GM18507 (cell line): Measurements from ENCODE around the gene DNAJC13.

ENCODE experiments used
- DNase-seq: peaks from one replicate; pipeline ENCODE4 v3.0.0; 2011; ENCODE audit warnings: low read depth; ENCODE audit not compliant: insufficient read length; ENCODE audit errors: extremely low spot score
- FAIRE-seq: peaks from 2 replicates; lab custom pipeline; 2011; peaks lifted over from hg19 to GRCh38; lab: Jason Lieb, UNC

Gene DNAJC13

GRCh38 chr3:132401255-132401654 is 16.0 kb upstream of the DNAJC13 start:
- FAIRE-seq: no peak

GRCh38 chr3:132404276-132404675 is 13.0 kb upstream of the DNAJC13 start:
- FAIRE-seq (no peak), DNase-seq (no peak)

More at GRCh38 chr3:132401255-132401654, 16.0 kb upstream of the DNAJC13 start:
- DNase-seq: no peak

DNA sequence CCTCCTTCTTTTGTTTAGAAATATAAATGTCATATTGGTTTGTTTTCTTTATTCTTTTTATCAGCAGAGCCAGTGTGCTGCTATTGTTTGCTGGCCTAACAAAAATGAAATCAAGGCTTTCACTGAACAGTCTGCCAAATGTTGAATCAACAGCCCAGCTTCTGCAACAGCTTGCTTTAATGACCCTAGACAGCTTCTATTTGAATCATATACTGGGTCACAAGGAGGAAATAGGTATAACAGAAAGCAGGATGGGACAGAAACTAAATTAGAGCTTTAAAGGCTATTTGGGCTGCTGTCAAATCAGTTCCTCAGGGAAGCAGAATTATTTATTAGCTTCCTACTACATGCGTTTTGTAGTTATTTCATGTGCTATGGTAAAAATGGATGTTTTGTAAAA is 12.1 kb upstream of the DNAJC13 start:
- no peak for DNase-seq
- FAIRE-seq: no peak

DNA sequence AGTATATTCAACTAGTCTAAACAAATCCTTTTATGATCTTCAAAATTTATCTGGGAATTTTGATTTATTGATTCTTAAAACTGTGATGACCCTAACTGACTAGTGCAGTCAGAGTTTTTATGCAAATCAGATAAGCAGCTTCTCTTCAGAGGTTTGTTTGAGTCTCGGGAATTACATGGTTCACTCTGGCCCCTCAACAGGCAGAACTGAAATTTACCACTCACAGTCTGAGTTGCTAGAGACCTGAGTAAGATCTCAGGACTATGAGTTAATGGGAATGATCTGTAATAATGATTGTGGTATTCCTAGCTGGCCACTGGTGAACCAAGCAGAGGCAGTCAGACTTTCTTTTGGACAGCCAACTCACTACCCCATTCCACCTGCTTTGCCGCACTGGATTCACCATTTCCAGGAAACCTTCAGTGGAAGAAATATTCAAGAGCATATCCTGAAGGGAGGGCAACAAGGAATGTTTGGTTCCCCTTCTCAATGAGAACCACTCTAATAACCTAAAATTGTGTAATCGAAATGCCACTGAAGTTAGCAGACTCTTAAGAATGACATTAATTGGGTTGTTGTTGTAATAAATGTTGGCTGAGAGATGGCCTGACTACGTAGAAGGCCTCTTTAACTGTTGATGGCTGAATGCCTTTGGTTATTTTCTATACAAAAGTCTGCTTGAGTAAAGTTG is 11.5 kb upstream of the DNAJC13 start:
- no peak for FAIRE-seq
- DNase-seq: no peak

- no peak for FAIRE-seq
These were observed 10.7 kb upstream of the DNAJC13 start for GRCh38 chr3:132406587-132406986.

GRCh38 chr3:132407025-132407424 is 10.3 kb upstream of the DNAJC13 start:
- FAIRE-seq: no peak
- no peak for DNase-seq

More at GRCh38 chr3:132406587-132406986, 10.7 kb upstream of the DNAJC13 start:
- DNase-seq: no peak

- no peak for DNase-seq
- no peak for FAIRE-seq
These were observed 2.5 kb upstream of the DNAJC13 start for GRCh38 chr3:132414841-132415240.

DNA sequence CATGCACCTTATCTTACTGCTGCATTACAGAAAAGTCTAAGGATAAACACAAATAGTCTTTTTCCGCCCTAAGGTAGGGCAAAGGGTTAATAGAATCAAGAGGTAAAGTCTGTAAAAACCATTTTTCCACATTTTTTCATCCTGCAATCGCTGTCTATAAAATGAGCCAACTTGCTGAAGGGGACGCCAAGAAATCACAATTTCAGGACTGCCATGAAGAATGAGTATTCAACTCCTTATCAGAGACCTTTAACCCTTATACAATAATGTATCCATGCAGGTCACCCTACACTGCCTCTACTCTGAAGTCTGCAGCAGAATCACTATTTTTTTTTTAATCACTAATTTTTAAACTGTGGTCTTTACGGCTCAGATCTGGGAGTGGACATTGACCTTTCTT is 1.1 kb upstream of the DNAJC13 start:
- FAIRE-seq: no peak
- DNase-seq: no peak

- DNase-seq (peak; percentile 5), FAIRE-seq (peak; percentile 81)
These were observed 551 bp downstream of the DNAJC13 start for GRCh38 chr3:132417695-132418411.

GRCh38 chr3:132418916-132419315 is 1.6 kb downstream of the DNAJC13 start:
- FAIRE-seq: no peak
- DNase-seq: no peak

DNA sequence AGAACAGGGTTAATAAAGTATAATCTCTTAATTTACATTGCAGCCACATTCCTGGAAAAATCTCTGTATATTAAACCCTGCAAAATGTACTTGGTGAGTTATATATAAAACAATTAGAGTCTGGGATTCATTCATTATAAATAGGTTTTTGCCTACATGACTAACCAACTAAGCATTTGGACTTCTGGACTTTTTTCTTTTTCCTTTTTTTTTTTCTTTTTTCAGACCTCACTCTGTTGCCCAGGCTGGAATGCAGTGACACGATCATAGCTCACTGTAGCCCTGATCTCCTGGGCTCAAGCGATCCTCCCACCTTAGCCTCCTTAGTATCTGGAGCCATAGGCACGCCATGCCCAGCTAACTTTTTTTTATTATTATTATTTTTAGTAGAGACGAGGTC is 4.5 kb downstream of the DNAJC13 start:
- DNase-seq (no peak), FAIRE-seq (no peak)

DNA sequence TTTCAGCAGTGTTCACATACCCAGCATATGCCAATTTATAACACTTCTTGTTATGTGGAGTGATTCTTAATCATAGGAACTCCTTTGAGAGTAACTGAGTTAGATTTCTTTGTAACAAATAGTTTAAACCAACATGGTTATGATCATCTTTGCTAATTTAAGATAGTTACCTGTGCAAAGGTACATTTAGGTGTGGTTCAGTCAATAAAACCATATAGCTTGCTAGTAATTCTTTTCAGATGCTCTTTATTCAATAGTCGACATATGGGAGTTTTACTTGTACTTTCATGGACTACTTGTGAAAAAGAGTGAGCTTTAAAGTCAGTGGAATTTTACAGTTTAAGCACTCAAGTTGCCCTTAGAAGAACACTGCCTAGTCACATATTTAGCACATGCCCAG is 5.2 kb downstream of the DNAJC13 start:
- no peak for FAIRE-seq
- no peak for DNase-seq

DNA sequence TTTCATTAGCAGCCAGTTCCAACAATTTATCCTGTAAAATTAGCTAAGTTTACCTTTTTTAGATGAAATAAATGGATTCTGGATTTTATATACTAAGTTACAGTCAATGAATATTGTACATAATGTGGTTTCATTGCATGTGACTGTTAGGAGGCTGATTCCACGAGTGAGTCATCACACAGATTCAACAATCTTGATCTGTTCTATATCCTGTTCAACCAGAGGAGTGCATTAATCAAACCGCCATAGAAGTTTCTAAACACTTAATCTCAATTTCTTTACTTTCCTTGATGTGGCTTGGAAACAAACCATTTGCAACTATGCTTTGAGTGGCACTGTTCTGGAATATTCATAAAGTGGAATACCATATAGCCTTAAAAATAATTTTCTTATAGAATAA is 15.3 kb downstream of the DNAJC13 start:
- FAIRE-seq (no peak), DNase-seq (no peak)

DNA sequence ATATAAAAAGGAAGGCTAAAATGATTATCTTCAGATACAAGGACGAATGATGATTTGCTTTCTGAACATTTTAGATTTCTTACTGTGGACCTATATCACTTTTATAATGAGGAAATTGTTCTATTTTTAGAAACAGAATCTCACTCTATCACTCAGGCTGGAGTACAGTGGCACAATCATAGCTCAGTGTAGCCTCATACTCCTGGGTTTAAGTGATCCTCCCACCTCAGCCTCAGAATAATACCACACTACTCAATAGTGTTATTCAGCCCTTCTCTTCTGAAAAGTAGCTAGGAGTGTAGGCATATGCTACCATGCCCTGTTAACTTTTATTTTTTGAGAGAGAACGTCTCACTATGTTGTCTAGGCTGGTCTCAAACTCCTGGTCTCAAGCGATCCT is 15.8 kb downstream of the DNAJC13 start:
- FAIRE-seq (no peak), DNase-seq (no peak)

DNA sequence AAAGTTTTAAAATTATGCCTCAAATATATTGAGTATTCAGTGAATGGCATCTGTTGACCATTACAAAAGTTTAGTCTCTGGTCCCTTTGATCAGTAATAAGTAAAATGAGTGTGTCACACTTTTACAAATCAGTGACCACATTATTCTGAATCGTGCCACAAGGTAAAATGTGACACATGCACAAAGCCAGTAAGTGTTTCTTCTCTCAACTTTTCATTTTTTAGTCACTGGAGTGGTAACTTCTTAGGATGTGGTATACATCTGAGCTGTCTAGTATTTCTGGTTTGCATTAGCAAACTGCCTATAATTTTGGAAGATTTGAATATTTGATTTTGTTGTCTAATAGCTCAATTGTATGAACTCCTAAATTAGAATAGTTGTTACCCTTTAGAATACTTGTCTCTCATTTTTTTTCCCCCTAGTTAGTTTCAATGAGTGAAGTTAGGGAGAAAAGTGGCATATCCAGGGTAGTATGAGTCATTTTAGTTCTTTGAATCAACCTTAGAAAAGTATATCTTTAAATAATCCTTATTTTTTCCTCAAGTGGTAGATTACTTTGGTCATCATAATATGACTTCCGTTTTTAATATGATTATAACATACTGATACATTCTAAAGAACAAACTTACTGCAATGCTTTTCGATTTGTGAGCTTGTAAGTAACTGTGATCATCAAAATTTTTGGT is 18.1 kb downstream of the DNAJC13 start:
- FAIRE-seq (no peak), DNase-seq (no peak)

GRCh38 chr3:132435911-132436425 is 18.7 kb downstream of the DNAJC13 start:
- FAIRE-seq (no peak), DNase-seq (no peak)

DNA sequence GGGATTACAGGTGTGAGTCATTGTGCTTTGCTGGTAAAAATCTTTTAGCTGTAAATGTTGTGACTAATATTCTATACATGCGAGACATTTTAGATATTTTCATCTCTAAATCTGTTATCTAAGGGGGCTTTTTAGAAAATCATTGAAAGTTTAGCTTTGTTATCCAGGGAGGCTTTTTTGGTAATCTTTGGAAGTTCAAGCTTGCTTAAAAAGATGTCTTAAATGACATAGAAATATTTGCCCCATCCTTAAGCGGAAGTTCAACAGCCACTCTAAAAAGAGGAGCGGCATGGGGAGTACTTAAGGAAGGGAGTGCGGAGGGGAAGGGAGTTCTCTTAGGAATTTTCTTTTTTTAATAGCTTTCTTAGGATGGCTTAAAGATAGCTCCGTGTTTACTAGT is 26.1 kb downstream of the DNAJC13 start:
- no peak for FAIRE-seq
- no peak for DNase-seq

- no peak for DNase-seq
- no peak for FAIRE-seq
These were observed 27.1 kb downstream of the DNAJC13 start for GRCh38 chr3:132444383-132444782.

GRCh38 chr3:132445817-132446216 is 28.5 kb downstream of the DNAJC13 start:
- FAIRE-seq (no peak), DNase-seq (no peak)

- FAIRE-seq (peak; percentile 49), DNase-seq (no peak)
These were observed 31.1 kb downstream of the DNAJC13 start for GRCh38 chr3:132448216-132448961.
